GM23338 (cell line): ENCODE data around the gene NAPA.

Experiments
- CREB1 ChIP-seq: fragments of 250-450 bp; sonication (Bioruptor Pico); IDR thresholded peaks from 2 replicates; pipeline ENCODE4 v1.5.0; 2020; ENCODE audit warnings: low read depth, mild to moderate bottlenecking, moderate library complexity
- POLR2AphosphoS5 ChIP-seq: IDR thresholded peaks from 2 replicates; pipeline ENCODE4 v1.6.1; 2016; ENCODE audit warnings: antibody characterized with exemption, low read depth
- TF ChIP-seq, protein P1 (sequence below), 2 experiments: fragments of 200-600 bp in 1 of 2; sonication (generic) in 1 of 2; conservative IDR thresholded peaks; 2 replicates each; pipeline versions ENCODE4 v1.5.1 to v1.6.1; 2016 to 2017; ENCODE audit warnings: antibody characterized with exemption in 2 of 2, low read depth in 2 of 2, mild to moderate bottlenecking in 2 of 2, moderate library complexity in 1 of 2
- TF ChIP-seq, protein P2 (sequence below): IDR thresholded peaks from one replicate; pipeline ENCODE4 v1.6.1; 2018; ENCODE audit warnings: antibody characterized with exemption; ENCODE audit not compliant: unreplicated experiment

DNA sequence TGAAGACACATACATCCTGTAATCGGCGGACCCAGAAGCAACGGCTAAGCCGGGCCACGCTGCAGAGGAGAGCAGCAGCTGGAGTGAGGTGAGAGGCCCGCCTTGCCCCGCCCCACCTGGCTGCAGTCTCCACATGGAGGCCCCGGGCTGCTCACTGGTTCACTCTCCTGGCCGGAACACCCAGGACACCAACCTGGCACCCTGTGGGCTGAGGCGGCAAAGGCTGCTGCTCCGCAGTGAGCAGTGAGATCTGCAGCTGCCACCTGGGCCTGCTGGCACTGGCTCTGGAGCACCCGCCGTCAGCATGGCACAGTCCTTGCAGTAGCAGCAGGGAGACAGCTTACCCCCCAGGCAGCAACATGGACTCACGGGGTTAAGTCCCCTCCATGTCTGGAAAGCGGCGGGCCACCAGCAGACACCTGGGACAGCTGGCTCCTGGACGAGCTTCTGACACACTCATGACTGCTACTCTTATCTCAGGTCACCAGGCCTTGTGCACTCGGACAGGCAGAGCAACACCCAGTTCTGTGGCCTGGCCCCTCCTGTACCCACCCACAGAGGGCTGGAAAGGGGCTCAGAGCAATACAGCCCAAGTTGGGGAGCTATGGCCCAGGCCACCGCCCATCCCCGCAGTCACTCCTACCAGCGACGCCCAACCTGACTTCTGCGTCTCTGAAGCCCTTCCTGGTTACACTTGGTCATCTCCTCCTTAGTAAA is 17.7 kb downstream of the NAPA start:
- TF ChIP-seq, protein P1, sequence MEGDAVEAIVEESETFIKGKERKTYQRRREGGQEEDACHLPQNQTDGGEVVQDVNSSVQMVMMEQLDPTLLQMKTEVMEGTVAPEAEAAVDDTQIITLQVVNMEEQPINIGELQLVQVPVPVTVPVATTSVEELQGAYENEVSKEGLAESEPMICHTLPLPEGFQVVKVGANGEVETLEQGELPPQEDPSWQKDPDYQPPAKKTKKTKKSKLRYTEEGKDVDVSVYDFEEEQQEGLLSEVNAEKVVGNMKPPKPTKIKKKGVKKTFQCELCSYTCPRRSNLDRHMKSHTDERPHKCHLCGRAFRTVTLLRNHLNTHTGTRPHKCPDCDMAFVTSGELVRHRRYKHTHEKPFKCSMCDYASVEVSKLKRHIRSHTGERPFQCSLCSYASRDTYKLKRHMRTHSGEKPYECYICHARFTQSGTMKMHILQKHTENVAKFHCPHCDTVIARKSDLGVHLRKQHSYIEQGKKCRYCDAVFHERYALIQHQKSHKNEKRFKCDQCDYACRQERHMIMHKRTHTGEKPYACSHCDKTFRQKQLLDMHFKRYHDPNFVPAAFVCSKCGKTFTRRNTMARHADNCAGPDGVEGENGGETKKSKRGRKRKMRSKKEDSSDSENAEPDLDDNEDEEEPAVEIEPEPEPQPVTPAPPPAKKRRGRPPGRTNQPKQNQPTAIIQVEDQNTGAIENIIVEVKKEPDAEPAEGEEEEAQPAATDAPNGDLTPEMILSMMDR (conservative IDR thresholded peaks at IDR 0.05; ENCODE audit: low read depth in 2 of 2): no peak
- no peak for TF ChIP-seq POLR2AphosphoS5
- TF ChIP-seq CREB1: no peak
- TF ChIP-seq, protein P2, sequence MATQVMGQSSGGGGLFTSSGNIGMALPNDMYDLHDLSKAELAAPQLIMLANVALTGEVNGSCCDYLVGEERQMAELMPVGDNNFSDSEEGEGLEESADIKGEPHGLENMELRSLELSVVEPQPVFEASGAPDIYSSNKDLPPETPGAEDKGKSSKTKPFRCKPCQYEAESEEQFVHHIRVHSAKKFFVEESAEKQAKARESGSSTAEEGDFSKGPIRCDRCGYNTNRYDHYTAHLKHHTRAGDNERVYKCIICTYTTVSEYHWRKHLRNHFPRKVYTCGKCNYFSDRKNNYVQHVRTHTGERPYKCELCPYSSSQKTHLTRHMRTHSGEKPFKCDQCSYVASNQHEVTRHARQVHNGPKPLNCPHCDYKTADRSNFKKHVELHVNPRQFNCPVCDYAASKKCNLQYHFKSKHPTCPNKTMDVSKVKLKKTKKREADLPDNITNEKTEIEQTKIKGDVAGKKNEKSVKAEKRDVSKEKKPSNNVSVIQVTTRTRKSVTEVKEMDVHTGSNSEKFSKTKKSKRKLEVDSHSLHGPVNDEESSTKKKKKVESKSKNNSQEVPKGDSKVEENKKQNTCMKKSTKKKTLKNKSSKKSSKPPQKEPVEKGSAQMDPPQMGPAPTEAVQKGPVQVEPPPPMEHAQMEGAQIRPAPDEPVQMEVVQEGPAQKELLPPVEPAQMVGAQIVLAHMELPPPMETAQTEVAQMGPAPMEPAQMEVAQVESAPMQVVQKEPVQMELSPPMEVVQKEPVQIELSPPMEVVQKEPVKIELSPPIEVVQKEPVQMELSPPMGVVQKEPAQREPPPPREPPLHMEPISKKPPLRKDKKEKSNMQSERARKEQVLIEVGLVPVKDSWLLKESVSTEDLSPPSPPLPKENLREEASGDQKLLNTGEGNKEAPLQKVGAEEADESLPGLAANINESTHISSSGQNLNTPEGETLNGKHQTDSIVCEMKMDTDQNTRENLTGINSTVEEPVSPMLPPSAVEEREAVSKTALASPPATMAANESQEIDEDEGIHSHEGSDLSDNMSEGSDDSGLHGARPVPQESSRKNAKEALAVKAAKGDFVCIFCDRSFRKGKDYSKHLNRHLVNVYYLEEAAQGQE: no peak
